HG03571 (cell line): Measurements from ENCODE around the gene FRMD4A.
"Not testable (repeated sequence)": the region's sequence is repeated elsewhere in the genome, so short reads cannot be mapped to it uniquely, and the experiment has no call there.

Experiments
- ATAC-seq: cut with Tn5 transposase; IDR thresholded peaks from one replicate; pipeline ENCODE4 v1.9.1; 2021; ENCODE audit not compliant: unreplicated experiment

Gene FRMD4A

GRCh38 chr10:14114791-14115190, 215.9 kb downstream of the FRMD4A start:
- no peak for ATAC-seq

GRCh38 chr10:14112056-14112455, 218.7 kb downstream of the FRMD4A start:
- no peak for ATAC-seq

- ATAC-seq: no peak
These were observed 219.5 kb downstream of the FRMD4A start for GRCh38 chr10:14111208-14111607.

GRCh38 chr10:14106828-14107227, 223.9 kb downstream of the FRMD4A start:
- ATAC-seq: no peak

- ATAC-seq: no peak
These were observed 228.7 kb downstream of the FRMD4A start for GRCh38 chr10:14102056-14102455.

- no peak for ATAC-seq
These were observed 230.8 kb downstream of the FRMD4A start for GRCh38 chr10:14099885-14100284.

- no peak for ATAC-seq
These were observed 236.8 kb downstream of the FRMD4A start for GRCh38 chr10:14093730-14094484.

- no peak for ATAC-seq
These were observed 237.9 kb downstream of the FRMD4A start for GRCh38 chr10:14092799-14093198.

GRCh38 chr10:14089556-14090292, 241.0 kb downstream of the FRMD4A start:
- ATAC-seq: no peak

GRCh38 chr10:14087566-14087965, 243.2 kb downstream of the FRMD4A start:
- no peak for ATAC-seq

- ATAC-seq: no peak
These were observed 244.1 kb downstream of the FRMD4A start for GRCh38 chr10:14086596-14086995.

GRCh38 chr10:14084875-14085274, 245.8 kb downstream of the FRMD4A start:
- no peak for ATAC-seq

GRCh38 chr10:14080795-14081194, 249.9 kb downstream of the FRMD4A start:
- ATAC-seq: no peak

GRCh38 chr10:14077430-14077829, 253.3 kb downstream of the FRMD4A start:
- no peak for ATAC-seq

- ATAC-seq: no peak
These were observed 256.5 kb downstream of the FRMD4A start for GRCh38 chr10:14074062-14074884.

- ATAC-seq: no peak
These were observed 258.2 kb downstream of the FRMD4A start for GRCh38 chr10:14072541-14072940.

GRCh38 chr10:14071956-14072355, 258.8 kb downstream of the FRMD4A start:
- ATAC-seq: no peak

- ATAC-seq: no peak
These were observed 262.0 kb downstream of the FRMD4A start for GRCh38 chr10:14068601-14069250.

- ATAC-seq: not testable (repeated sequence)
These were observed 263.1 kb downstream of the FRMD4A start for GRCh38 chr10:14067638-14068037.

- no peak for ATAC-seq
These were observed 264.6 kb downstream of the FRMD4A start for GRCh38 chr10:14066106-14066505.
